Adrenal gland (tissue), 5 donors: ENCODE results near the gene SESTD1.

Experiments
- POLR2A ChIP-seq, 2 donors: fragments of 450-650 bp; IDR thresholded peaks; one replicate each; pipeline ENCODE4 v1.6.1; 2017; ENCODE audit warnings: antibody characterized with exemption in 2 of 2, mild to moderate bottlenecking in 2 of 2, moderate library complexity in 1 of 2
- TF ChIP-seq, protein P1 (sequence below), 6 experiments: fragments of 450-650 bp in 4 of 6; fragments of 200-600 bp in 2 of 6; sonication (generic) in 1 of 6; IDR thresholded peaks; 1 replicate in 5 of 6; 2 replicates in 1 of 6; pipeline versions ENCODE4 v1.5.1 to v1.8.0; 2016 to 2021; ENCODE audit warnings: antibody characterized with exemption in 6 of 6, mild to moderate bottlenecking in 2 of 6, moderate library complexity in 1 of 6
- donor health status: DM: no; HTN: no; CAD: no.

DNA sequence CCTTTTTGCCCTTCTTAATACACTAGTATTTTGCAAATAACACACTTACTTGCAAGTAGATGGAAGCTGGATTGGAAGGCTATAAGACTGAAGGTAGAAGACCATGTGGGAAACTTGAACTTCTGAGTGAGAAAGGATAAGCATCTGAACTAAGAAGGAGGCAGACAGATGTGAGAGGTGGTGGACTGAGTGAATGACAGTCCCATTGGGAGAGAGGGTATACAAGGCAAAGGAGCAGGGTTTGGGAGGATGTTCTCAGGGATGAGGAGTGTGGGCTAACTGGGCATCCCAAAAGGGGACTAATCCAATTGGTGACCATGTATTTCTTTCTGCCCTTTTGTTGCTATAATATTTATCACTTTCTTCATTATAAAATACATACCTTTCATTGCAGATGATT is 20.4 kb upstream of the SESTD1 start:
- no peak for TF ChIP-seq POLR2A (IDR thresholded peaks at IDR 0.05)
- TF ChIP-seq, protein P1, sequence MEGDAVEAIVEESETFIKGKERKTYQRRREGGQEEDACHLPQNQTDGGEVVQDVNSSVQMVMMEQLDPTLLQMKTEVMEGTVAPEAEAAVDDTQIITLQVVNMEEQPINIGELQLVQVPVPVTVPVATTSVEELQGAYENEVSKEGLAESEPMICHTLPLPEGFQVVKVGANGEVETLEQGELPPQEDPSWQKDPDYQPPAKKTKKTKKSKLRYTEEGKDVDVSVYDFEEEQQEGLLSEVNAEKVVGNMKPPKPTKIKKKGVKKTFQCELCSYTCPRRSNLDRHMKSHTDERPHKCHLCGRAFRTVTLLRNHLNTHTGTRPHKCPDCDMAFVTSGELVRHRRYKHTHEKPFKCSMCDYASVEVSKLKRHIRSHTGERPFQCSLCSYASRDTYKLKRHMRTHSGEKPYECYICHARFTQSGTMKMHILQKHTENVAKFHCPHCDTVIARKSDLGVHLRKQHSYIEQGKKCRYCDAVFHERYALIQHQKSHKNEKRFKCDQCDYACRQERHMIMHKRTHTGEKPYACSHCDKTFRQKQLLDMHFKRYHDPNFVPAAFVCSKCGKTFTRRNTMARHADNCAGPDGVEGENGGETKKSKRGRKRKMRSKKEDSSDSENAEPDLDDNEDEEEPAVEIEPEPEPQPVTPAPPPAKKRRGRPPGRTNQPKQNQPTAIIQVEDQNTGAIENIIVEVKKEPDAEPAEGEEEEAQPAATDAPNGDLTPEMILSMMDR (IDR thresholded peaks at IDR 0.05) = no peak
